Measurements from ENCODE around the gene TTC28. TPM values are rescaled to one million over a fixed set of nuclear protein-coding genes. Genes with fewer than 3 reads are reported as not detected.

The TTC28 gene
- total and polyA plus RNA-seq, 4 donors, result 3.1 to 74.9 (median 26.1) TPM

- peaks cover 0 to 6% of the 10 kb centered on the region in 2 donors for H3K4me1 ChIP-seq (ENCODE audit: control insufficient read depth in 1 of 2, insufficient read depth in 2 of 2, low read length in 2 of 2)
- H3K36me3 ChIP-seq (ENCODE audit: control insufficient read depth in 1 of 2, insufficient read depth in 2 of 2, low read length in 1 of 2), result no peaks in the 10 kb centered on the region
- H3K4me3 ChIP-seq (ENCODE audit: low read length in 2 of 2), result no peak overlapping the region
- no peak overlapping the region for H3K27ac ChIP-seq (ENCODE audit: low read depth in 1 of 2, low read length in 2 of 2)
- no peak for ATAC-seq (ENCODE audit: low FRiP score)
- 53 to 57% methylated on average over 9 of the region's 9 CpGs for WGBS, 2 donors
- H3K27me3 ChIP-seq (ENCODE audit: control insufficient read depth in 1 of 2, insufficient read depth in 2 of 2, low read length in 1 of 2), result no peaks in the 10 kb centered on the region
- DNase-seq, result no peak
- intact Hi-C loops (cut with DNase I), result no loop called here
- no peaks in the 10 kb centered on the region for H3K9me3 ChIP-seq (ENCODE audit: control insufficient read depth, low read length)
These were observed 645.4 kb downstream of the TTC28 start for GRCh38 chr22:28034145-28034759.

GRCh38 chr22:28032861-28033260 is 646.8 kb downstream of the TTC28 start:
- WGBS, 2 donors, result 72 to 95% methylated on average over 3 of the region's 3 CpGs
- Histone ChIP-seq H3K36me3 (ENCODE audit: control insufficient read depth in 1 of 2, insufficient read depth in 2 of 2, low read length in 1 of 2) (no peaks in the 10 kb centered on the region), H3K4me3 (ENCODE audit: low read length in 2 of 2) (no peak overlapping the region), H3K9me3 (ENCODE audit: control insufficient read depth, low read length) (no peaks in the 10 kb centered on the region), H3K4me1 (ENCODE audit: control insufficient read depth in 1 of 2, insufficient read depth in 2 of 2, low read length in 2 of 2) (peaks cover 0 to 6% of the 10 kb centered on the region in 2 donors), H3K27ac (ENCODE audit: low read depth in 1 of 2, low read length in 2 of 2) (no peak overlapping the region), H3K27me3 (ENCODE audit: control insufficient read depth in 1 of 2, insufficient read depth in 2 of 2, low read length in 1 of 2) (no peaks in the 10 kb centered on the region)
- intact Hi-C loops (cut with DNase I), result no loop called here
- ATAC-seq (ENCODE audit: low FRiP score), result no peak
- DNase-seq, result no peak

- no peaks in the 10 kb centered on the region for H3K9me3 ChIP-seq (ENCODE audit: control insufficient read depth, low read length)
- peaks cover 0 to 6% of the 10 kb centered on the region in 2 donors for H3K4me1 ChIP-seq (ENCODE audit: control insufficient read depth in 1 of 2, insufficient read depth in 2 of 2, low read length in 2 of 2)
- H3K36me3 ChIP-seq (ENCODE audit: control insufficient read depth in 1 of 2, insufficient read depth in 2 of 2, low read length in 1 of 2), result no peaks in the 10 kb centered on the region
- H3K27me3 ChIP-seq (ENCODE audit: control insufficient read depth in 1 of 2, insufficient read depth in 2 of 2, low read length in 1 of 2), result no peaks in the 10 kb centered on the region
- ATAC-seq (ENCODE audit: low FRiP score), result no peak
- no peak overlapping the region for H3K4me3 ChIP-seq (ENCODE audit: low read length in 2 of 2)
- 96 to 98% methylated on average over 6 of the region's 6 CpGs for WGBS, 2 donors
- no peak overlapping the region for H3K27ac ChIP-seq (ENCODE audit: low read depth in 1 of 2, low read length in 2 of 2)
- DNase-seq, result no peak
- intact Hi-C loops (cut with DNase I), result no loop called here
These were observed 648.2 kb downstream of the TTC28 start for GRCh38 chr22:28031383-28031922.

- intact Hi-C loops (cut with DNase I), result no loop called here
- Histone ChIP-seq H3K4me1 (ENCODE audit: control insufficient read depth in 1 of 2, insufficient read depth in 2 of 2, low read length in 2 of 2) (peaks cover 0 to 6% of the 10 kb centered on the region in 2 donors), H3K9me3 (ENCODE audit: control insufficient read depth, low read length) (no peaks in the 10 kb centered on the region), H3K27ac (ENCODE audit: low read depth in 1 of 2, low read length in 2 of 2) (no peak overlapping the region), H3K27me3 (ENCODE audit: control insufficient read depth in 1 of 2, insufficient read depth in 2 of 2, low read length in 1 of 2) (no peaks in the 10 kb centered on the region), H3K36me3 (ENCODE audit: control insufficient read depth in 1 of 2, insufficient read depth in 2 of 2, low read length in 1 of 2) (no peaks in the 10 kb centered on the region), H3K4me3 (ENCODE audit: low read length in 2 of 2) (no peak overlapping the region)
- 91 to 94% methylated on average over 4 of the region's 4 CpGs for WGBS, 2 donors
- DNase-seq, result peak in 1 of 2 donors; percentile 37
- ATAC-seq (ENCODE audit: low FRiP score), result no peak
These were observed 649.2 kb downstream of the TTC28 start for GRCh38 chr22:28030473-28030872.

GRCh38 chr22:28029956-28030355 is 649.7 kb downstream of the TTC28 start:
- H3K4me3 ChIP-seq (ENCODE audit: low read length in 2 of 2), result no peak overlapping the region
- peaks cover 0 to 3% of the 10 kb centered on the region in 2 donors for H3K4me1 ChIP-seq (ENCODE audit: control insufficient read depth in 1 of 2, insufficient read depth in 2 of 2, low read length in 2 of 2)
- ATAC-seq (ENCODE audit: low FRiP score) (no peak), DNase-seq (peak in 1 of 2 donors; percentile 16)
- no peaks in the 10 kb centered on the region for H3K9me3 ChIP-seq (ENCODE audit: control insufficient read depth, low read length)
- WGBS, 2 donors, result 91 to 94% methylated on average over 9 of the region's 9 CpGs
- intact Hi-C loops (cut with DNase I), result loop anchor here (10.0 kb wide), 1 partner anchor 795 kb away; no protein-coding TSS in a partner anchor
- H3K36me3 ChIP-seq (ENCODE audit: control insufficient read depth in 1 of 2, insufficient read depth in 2 of 2, low read length in 1 of 2), result no peaks in the 10 kb centered on the region
- H3K27me3 ChIP-seq (ENCODE audit: control insufficient read depth in 1 of 2, insufficient read depth in 2 of 2, low read length in 1 of 2), result no peaks in the 10 kb centered on the region
- no peak overlapping the region for H3K27ac ChIP-seq (ENCODE audit: low read depth in 1 of 2, low read length in 2 of 2)

GRCh38 chr22:28029201-28029948 is 650.3 kb downstream of the TTC28 start:
- peak; percentile 74 to 80 for DNase-seq
- Histone ChIP-seq H3K36me3 (ENCODE audit: control insufficient read depth in 1 of 2, insufficient read depth in 2 of 2, low read length in 1 of 2) (no peaks in the 10 kb centered on the region), H3K9me3 (ENCODE audit: control insufficient read depth, low read length) (no peaks in the 10 kb centered on the region), H3K4me3 (ENCODE audit: low read length in 2 of 2) (no peak overlapping the region), H3K27ac (ENCODE audit: low read depth in 1 of 2, low read length in 2 of 2) (peak overlapping the region in 1 of 2 donors; percentile 20), H3K27me3 (ENCODE audit: control insufficient read depth in 1 of 2, insufficient read depth in 2 of 2, low read length in 1 of 2) (no peaks in the 10 kb centered on the region), H3K4me1 (ENCODE audit: control insufficient read depth in 1 of 2, insufficient read depth in 2 of 2, low read length in 2 of 2) (no peaks in the 10 kb centered on the region)
- intact Hi-C loops (cut with DNase I), result loop anchor here (10.0 kb wide), 1 partner anchor 795 kb away; no protein-coding TSS in a partner anchor
- ATAC-seq (ENCODE audit: low FRiP score), result peak; percentile 84
- 20 to 22% methylated on average over 6 of the region's 6 CpGs for WGBS, 2 donors

GRCh38 chr22:28027453-28028448 is 651.9 kb downstream of the TTC28 start:
- intact Hi-C loops (cut with DNase I), result loop anchor here (10.0 kb wide), 1 partner anchor 797 kb away; no protein-coding TSS in a partner anchor
- ATAC-seq (ENCODE audit: low FRiP score) (peak; percentile 44), DNase-seq (peak in 1 of 2 donors; percentile 54)
- 18 to 29% methylated on average over 13 of the region's 13 CpGs for WGBS, 2 donors
- peak overlapping the region in 1 of 2 donors; percentile 17 for H3K27ac ChIP-seq (ENCODE audit: low read depth in 1 of 2, low read length in 2 of 2)
- no peaks in the 10 kb centered on the region for H3K27me3 ChIP-seq (ENCODE audit: control insufficient read depth in 1 of 2, insufficient read depth in 2 of 2, low read length in 1 of 2)
- H3K4me3 ChIP-seq (ENCODE audit: low read length in 2 of 2), result no peak overlapping the region
- H3K4me1 ChIP-seq (ENCODE audit: control insufficient read depth in 1 of 2, insufficient read depth in 2 of 2, low read length in 2 of 2), result no peaks in the 10 kb centered on the region
- H3K36me3 ChIP-seq (ENCODE audit: control insufficient read depth in 1 of 2, insufficient read depth in 2 of 2, low read length in 1 of 2), result no peaks in the 10 kb centered on the region
- no peaks in the 10 kb centered on the region for H3K9me3 ChIP-seq (ENCODE audit: control insufficient read depth, low read length)
